Osteocyte (in vitro differentiated cells): ENCODE measurements around the gene PTPN14. TPM values are rescaled to one million over a fixed set of nuclear protein-coding genes. Genes with fewer than 3 reads are reported as not detected.

Experiments
- DNase-seq: peaks from one replicate; pipeline ENCODE4 v3.0.0; 2021; ENCODE audit warnings: mixed read lengths; ENCODE audit not compliant: unreplicated experiment; ENCODE audit errors: extremely low spot score
- H3K27ac Mint-ChIP-seq: one replicate; pipeline ENCODE4 v1.8.0; 2021; ENCODE audit warnings: mild to moderate bottlenecking, mixed read lengths; ENCODE audit not compliant: unreplicated experiment
- H3K27me3 Mint-ChIP-seq: one replicate; pipeline ENCODE4 v1.8.0; 2021; ENCODE audit warnings: mixed read lengths; ENCODE audit not compliant: unreplicated experiment
- H3K36me3 Mint-ChIP-seq: one replicate; pipeline ENCODE4 v1.8.0; 2021; ENCODE audit warnings: mixed read lengths; ENCODE audit not compliant: unreplicated experiment
- H3K4me1 Mint-ChIP-seq: one replicate; pipeline ENCODE4 v1.8.0; 2021; ENCODE audit warnings: mixed read lengths; ENCODE audit not compliant: unreplicated experiment
- H3K4me3 Mint-ChIP-seq: one replicate; pipeline ENCODE4 v1.8.0; 2021; ENCODE audit warnings: mild to moderate bottlenecking, moderate library complexity, mixed read lengths; ENCODE audit not compliant: unreplicated experiment
- H3K9me3 Mint-ChIP-seq: one replicate; pipeline ENCODE4 v1.8.0; 2021; ENCODE audit warnings: mixed read lengths; ENCODE audit not compliant: unreplicated experiment
- CTCF ChIP-seq: fragments of 200-600 bp; sonication (generic); IDR thresholded peaks from 2 replicates; pipeline ENCODE4 v1.5.0; 2021; ENCODE audit warnings: antibody characterized with exemption, mild to moderate bottlenecking, moderate library complexity
- total RNA-seq: library from RNA; stranded (reverse); gene quantifications from 2 replicates; pipeline ENCODE4 v1.2.1, GENCODE V29; 2021

Gene PTPN14
- total RNA-seq, 1 donor from 2014 or later = 140 TPM

GRCh38 chr1:214370615-214371014 lies 180.8 kb downstream of the PTPN14 start:
- Mint-ChIP-seq H3K4me3 (no peak overlapping the region), H3K4me1 (peaks cover 46% of the 10 kb centered on the region), H3K36me3 (peaks cover 55% of the 10 kb centered on the region), H3K27me3 (no peaks in the 10 kb centered on the region), H3K9me3 (no peaks in the 10 kb centered on the region), H3K27ac (peak overlapping the region; percentile 82)
- DNase-seq = no peak
- no peak for TF ChIP-seq CTCF

GRCh38 chr1:214369364-214369763 lies 182.0 kb downstream of the PTPN14 start:
- H3K4me3 Mint-ChIP-seq = no peak overlapping the region
- no peak for TF ChIP-seq CTCF
- peaks cover 59% of the 10 kb centered on the region for H3K36me3 Mint-ChIP-seq
- H3K9me3 Mint-ChIP-seq = no peaks in the 10 kb centered on the region
- no peak overlapping the region for H3K27ac Mint-ChIP-seq
- H3K27me3 Mint-ChIP-seq = no peaks in the 10 kb centered on the region
- peaks cover 38% of the 10 kb centered on the region for H3K4me1 Mint-ChIP-seq
- DNase-seq = no peak

- no peak for TF ChIP-seq CTCF
- no peak for DNase-seq
- Mint-ChIP-seq H3K27ac (no peak overlapping the region), H3K4me1 (peaks cover 25% of the 10 kb centered on the region), H3K4me3 (no peak overlapping the region), H3K36me3 (peaks cover 73% of the 10 kb centered on the region), H3K27me3 (no peaks in the 10 kb centered on the region), H3K9me3 (no peaks in the 10 kb centered on the region)
These were observed 183.6 kb downstream of the PTPN14 start for GRCh38 chr1:214367841-214368240.

- Mint-ChIP-seq H3K36me3 (peaks cover 78% of the 10 kb centered on the region), H3K4me1 (peaks cover 6% of the 10 kb centered on the region), H3K27ac (peak overlapping the region; percentile 23), H3K27me3 (no peaks in the 10 kb centered on the region), H3K4me3 (no peak overlapping the region), H3K9me3 (no peaks in the 10 kb centered on the region)
- no peak for DNase-seq
- no peak for TF ChIP-seq CTCF
These were observed 186.6 kb downstream of the PTPN14 start for GRCh38 chr1:214364786-214365295.

- Mint-ChIP-seq H3K36me3 (peaks cover 76% of the 10 kb centered on the region), H3K4me3 (no peak overlapping the region), H3K27me3 (no peaks in the 10 kb centered on the region), H3K27ac (no peak overlapping the region), H3K4me1 (peaks cover 5% of the 10 kb centered on the region), H3K9me3 (no peaks in the 10 kb centered on the region)
- no peak for TF ChIP-seq CTCF
- no peak for DNase-seq
These were observed 187.0 kb downstream of the PTPN14 start for GRCh38 chr1:214364386-214364785.
